NCI-H774 (cell line): ENCODE results near the gene NIPAL4.
"Not testable (repeated sequence)": the region's sequence is repeated elsewhere in the genome, so short reads cannot be mapped to it uniquely, and the experiment has no call there.

Source experiments
- DNase-seq: peaks from one replicate; lab custom pipeline; 2025; lab: John Stamatoyannopoulos, UW

NIPAL4 gene

DNA sequence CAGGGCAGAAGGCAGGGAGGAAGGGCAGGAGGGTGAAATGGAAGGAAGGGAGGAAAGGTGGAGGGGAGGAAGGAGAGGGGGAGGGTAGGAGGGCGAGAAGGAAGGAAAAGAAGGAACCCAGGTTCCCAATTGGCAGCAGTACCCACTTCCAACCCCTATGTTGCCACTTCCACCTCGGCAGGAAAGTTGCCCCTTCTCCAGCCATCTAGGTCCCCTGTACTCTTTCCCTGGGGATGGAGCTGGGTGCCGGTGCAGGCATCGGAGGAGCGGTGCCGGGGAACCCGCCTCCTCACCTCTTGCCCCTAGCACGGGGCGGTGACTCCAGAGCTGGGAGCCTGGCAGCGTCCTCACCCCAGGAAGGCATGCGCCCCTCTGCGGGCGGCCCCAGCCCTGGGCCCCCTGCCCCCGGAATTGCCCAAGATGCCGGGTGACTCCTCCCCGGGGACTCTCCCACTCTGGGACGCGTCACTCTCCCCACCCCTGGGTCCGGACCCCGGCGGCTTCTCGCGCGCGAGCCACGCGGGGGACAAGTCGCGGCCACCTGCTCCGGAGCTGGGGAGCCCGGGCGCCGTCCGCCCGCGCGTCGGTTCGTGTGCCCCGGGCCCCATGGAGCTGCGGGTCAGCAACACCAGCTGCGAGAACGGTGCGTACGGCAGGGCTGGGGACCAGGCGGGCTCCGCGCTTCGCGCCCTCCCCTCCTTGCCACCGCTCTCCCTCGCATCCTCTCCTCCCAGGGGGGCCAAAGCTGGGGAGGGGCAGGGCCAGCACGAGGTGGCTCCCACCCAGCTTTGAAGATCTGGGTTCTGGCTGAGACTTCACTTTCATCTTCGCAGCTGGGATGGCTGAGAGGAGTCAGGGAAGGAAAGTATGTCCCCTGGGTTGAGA lies at the start of gene NIPAL4:
NIPAL4 (plus strand) TSS at position 499 of the 885 bp plus-strand sequence; CDS start at position 607, 108 bp downstream.
- no peak for DNase-seq

DNA sequence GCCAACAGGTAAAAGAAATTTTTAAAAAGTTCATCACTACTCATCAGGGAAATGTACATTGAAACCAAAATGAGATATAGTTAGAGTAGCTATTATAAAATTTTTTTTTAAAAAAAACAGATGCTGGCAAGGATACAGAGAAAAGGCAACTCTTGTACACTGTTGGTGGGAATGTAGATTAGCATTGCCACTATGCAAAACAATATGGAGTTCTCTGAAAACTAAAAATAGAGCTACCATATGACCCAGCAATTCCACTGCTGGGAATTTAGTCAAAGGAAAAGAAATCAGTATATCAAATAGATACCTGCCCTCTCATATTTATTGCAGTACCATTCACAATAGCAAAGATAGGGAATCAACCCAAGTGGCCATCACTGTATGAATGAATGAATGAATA lies 44.2 kb upstream of the NIPAL4 start:
- no peak for DNase-seq

DNA sequence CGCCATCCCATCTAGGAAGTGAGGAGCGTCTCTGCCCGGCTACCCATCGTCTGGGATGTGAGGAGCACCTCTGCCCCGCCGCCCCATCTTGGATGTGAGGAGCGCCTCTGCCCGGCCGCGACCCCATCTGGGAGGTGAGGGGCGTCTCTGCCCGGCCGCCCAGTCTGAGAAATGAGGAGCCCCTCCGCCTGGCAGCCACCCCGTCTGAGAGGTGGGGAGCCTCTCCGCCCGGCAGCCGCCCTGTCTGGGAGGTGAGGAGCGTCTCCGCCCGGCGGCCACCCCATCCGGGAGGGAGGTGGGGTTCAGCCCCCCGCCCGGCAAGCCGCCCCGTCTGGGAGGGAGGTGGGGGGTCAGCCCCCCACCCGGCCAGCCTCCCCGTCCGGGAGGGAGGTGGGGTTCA lies 40.5 kb upstream of the NIPAL4 start:
- not testable (repeated sequence) for DNase-seq

DNA sequence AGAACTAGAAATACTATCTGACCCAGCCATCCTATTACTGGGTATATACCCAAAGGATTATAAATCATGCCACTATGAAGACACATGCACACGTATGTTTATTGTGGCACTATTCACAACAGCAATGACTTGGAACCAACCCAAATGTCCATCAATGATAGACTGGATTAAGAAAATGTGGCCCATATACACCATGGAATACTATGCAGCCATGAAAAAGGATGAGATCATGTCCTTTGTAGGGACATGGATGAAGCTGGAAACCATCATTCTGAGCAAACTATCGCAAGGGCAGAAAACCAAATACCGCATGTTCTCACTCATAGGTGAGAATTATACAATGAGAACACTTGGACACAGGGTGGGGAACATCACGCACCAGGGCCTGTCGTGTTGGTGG lies 30.1 kb upstream of the NIPAL4 start:
- not testable (repeated sequence) for DNase-seq

DNA sequence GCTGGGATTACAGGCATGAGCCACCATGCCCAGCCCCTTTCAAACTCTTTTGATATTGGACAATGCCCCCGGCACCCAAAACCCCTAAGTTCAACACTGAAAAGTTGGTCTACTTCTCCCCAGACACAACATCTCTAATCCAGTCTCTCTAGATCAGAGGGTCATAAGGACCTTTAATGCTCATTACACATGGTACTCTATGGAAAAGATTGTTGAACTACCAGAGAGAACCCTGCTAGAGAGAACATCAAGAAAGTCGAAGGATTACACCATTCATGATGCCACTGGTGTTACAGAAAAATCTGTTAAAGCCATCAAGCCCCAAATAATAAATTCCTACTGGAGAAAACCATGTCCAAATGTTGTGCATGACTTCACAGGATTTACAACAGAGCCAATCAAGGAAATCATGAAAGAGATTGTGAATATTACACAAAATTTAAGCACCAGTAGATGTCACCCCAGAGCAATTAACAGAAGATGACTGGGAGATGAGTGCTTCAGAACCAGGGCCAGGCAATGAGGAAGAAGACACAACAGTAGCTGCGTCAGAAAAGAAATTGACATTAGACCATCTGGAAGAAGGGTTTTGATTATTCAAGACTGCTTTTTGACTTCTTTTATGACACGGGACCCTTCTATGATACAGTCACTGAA lies 28.3 kb upstream of the NIPAL4 start:
- no peak for DNase-seq

DNA sequence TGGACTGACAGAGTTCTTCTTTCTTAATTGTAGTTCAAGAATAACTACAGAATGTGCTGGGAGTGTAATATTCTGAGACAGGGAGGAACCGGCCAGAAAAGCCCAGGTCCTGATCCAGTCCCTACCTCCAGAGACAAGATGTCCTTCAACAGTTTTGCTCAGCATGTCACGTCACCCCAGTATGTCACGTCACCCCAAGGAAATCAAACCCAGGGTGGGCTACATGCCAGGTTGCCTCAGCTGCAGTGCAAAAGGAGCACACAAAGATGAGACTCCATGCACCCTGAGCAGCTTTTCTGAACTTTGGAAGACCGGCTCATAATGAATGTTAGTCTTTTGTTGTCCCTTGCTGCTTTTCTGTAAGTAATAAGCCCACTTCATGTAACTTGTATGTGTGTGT lies 25.9 kb upstream of the NIPAL4 start:
- DNase-seq: no peak

DNA sequence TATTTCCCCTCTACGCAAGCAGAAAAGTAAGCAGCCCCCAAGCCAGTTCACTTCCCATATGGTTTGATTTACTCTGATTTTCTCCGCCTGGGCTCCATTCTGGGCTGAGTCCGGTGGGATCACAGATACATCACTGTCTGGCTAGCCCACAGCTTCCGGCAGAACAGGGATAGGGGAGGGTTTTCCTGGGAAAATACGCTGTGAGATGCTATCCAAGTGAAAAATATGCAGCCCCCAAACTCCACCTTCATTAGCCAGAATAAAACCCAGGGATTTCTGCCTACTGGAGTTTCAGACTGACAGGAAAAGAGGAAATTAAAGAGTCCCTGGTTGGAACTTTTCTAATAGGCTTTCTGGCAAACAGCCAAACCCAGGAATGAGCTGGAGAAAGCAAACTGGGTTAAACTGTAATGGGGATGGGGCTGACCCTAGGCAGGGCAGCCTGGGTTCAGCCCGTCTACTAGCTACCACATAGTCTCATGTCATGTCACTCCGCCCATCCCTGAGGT lies 16.9 kb upstream of the NIPAL4 start:
- no peak for DNase-seq

DNA sequence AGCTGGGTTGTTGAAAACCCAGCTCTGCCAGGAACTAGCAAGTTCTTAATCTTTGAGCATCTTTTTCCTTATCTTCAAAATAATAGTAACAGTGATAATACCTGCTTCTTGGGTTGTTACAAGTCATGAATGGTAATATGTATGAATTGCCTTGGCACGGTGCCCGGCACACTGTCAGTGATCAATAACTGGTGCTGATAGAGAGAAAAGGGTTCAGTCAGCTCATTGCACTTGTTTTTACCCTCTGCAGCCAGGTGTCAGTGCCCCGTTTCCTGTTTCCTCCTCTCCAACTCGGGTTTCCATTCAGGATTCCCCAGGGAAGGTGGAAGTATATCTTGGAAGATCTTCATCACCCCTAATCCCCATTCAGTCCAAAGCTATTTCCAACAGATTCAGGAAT lies 15.8 kb upstream of the NIPAL4 start:
- DNase-seq: no peak

DNA sequence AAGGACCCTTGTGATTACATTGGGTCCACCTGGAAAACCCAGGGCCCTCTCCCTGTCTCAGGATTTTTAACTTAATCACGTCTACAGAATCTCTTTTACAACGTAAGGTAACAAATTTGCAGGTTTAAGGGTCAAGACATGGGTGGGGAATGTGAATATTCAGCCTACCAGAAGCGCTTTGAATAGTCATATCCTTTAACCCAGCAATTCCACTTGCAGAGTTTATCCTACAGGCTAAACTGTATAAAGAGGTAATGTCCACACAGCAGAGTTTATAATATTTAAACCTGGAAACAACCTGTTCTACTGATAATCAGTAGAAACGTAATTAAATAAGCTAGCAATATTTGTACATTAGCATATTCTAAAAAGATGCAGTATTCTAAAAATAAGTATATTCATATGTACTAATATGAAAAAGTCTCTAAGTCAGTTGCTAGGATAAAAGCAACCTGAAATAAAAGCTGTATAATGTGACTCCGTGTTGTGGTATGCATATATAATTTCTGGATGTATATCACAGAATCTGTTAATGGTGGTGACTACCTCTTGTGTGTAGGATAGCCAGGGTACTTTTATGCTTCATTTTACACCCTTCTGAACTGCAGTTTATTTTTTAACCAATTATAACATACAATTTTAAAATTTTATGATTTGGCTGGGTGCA lies 14.1 kb upstream of the NIPAL4 start:
- DNase-seq: no peak

DNA sequence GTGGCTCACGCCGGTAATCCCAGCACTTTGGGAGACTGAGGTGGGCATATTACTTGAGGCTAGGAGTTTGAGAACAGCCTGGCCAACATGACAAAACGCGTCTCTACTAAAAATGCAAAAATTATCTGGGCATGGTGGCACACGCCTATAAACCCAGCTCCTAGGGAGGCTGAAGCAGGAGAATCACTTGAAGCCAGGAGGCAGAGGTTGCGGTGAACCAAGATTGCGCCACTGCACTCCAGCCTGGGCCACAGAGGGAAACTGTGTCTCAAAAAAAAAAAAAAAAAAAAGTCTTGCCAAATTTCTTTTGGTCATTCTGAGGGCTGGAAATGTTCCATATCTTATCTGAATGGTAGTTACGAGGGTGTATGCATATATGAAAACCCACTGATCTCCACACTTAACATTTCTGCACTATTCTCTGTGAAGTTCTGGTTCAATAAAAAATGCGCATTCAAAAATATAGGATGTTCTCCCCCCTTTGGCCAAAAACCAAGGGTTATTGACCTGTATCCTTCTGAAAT lies 13.5 kb upstream of the NIPAL4 start:
- DNase-seq: no peak

DNA sequence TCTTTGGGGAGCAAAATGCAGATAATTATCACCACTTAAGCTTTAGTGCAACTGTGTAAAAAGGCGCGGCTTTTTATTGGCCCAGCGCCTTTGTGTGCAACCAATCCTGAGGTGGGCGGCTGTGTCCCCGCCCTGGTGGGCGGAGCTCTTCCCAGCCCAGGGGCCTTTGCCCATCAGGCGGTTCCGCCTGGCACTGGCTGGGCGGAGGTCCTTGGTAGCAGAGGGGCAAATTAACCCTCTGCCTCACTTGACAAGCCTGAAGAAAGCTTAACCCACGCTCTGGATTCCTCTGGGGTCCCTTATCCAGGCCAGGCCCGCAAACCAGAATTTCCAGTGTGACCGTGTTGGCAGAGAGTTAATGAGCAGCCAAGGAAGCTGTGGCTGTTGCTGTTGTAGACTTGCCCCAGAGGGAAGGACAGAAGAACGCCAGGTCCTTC lies 12.8 kb upstream of the NIPAL4 start:
- no peak for DNase-seq

DNA sequence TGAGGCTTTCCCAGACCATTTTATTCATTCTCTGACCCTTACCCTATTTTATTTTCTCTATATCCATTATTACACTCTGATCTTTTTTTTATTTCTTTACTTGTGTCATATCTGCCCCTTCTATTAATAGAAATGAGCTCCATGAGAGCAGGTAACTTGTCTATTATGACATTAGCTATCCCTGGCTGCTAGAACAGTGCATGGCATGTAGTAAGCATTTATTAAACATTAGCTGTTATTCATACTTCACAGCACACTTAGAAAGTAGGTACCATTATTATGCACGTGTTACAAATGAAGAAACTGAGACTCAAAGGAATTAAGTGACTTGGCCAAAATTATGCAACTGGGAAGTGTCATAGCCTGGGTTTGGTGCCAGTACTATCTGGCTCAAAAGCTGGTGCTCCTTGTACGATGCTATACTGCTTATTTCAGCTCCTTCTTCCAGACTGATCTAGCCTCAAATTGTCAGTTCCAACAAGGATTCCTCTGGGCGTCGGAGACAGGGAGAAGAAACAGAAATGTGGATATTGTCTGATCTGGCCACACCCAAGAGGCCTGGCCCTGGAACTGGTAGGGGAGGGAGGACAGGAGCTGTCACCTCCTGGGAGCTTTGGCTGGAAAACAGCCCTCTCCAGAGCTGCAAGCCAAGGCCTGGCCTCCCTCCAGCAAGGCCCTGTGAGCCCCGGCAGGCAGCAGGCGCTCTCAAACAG lies 10.8 kb upstream of the NIPAL4 start:
- DNase-seq: no peak

DNA sequence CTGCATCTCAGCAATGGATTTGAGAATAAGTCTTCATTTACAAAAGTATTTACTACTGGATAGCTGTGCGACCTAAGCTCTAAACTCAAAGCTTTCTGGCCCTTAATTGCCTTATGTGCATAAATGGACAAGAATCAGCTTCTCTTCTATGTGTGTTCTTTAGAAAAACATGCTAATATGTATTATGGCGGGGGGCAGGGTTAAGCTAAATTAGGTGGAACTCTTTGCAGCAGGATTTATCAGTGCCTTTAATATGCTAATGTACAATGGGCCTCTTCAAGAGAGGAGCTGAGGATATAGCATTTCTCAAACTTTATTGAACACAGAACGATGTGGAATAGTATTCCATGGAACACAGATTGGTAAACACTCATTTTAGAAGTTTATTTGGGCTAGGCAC lies 10.0 kb upstream of the NIPAL4 start:
- DNase-seq: no peak

DNA sequence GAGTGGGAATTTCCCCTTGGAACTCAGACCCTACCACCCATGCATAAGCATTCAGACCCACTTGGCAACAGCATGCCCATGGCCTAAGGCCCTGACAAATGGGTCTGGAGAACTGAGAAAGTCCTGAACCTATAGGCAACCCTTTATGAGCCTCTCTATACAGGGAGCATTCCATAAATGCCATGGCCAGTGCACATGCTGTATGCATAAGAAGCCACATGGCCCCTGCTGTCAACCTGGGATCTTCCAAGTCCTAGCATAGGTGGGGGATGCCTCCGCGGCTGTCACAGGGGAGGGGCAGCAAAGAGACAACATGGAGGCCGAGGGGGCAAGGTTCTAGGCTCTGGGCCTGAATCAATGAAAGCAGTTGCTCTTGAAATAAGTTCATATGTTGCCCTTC lies 8.2 kb upstream of the NIPAL4 start:
- DNase-seq: no peak

DNA sequence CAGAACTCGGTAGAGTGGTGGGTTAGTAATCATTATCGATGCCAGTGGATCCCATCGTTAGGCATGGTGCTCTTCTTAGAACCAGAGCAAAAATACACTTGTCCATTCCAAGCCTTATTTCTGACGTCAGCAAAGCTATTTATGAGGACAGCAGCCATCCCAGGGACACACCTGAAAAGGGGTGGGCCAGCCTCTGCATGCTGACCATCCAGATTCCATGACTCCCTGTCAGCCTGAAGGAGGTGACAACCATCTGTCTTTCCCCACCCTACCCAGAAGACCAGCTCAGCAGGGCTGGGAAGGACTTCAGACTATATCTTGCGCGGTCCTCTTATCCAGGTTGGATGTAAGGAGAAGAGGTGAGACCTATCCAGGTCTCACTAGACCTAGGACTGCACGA lies 5.7 kb upstream of the NIPAL4 start:
- no peak for DNase-seq

DNA sequence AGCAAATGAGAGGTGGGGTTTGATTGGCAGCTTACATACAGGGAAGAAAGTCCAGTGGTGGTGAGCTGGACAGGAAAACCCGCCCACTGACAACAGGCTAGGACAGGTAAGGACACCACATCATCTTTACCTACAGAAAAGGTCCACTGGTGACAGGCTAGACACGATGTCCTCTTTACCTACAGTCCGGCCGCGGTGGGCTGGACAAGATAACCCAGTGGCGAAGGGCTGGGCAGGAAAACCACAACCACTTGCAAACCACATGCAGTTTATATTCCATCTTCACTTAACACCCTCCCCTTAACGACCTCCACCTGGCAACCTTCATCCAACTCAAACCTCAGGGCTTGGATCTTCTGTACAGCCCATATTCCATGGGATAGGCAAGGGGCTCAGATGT lies 5.0 kb upstream of the NIPAL4 start:
- no peak for DNase-seq

DNA sequence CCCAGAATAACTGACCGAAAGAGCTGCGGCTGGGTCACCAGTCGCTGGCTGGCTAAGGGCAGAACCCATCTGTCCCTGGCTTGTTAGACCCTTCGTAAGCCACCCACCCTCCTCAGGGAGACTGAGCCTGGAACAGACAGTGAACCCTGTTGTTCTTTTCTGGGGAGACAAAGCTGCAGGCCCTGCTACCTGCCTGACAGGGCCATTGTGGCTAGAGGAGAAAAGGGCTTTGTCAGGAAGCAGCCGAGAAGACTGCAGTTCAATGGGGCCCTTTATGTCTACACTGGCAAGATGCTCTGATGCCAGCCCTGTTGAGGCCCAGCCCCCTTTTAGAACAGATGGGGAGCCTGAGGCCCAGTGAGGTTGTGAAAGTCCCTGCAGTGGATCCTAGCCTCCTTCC lies 3.7 kb upstream of the NIPAL4 start:
- DNase-seq: no peak

DNA sequence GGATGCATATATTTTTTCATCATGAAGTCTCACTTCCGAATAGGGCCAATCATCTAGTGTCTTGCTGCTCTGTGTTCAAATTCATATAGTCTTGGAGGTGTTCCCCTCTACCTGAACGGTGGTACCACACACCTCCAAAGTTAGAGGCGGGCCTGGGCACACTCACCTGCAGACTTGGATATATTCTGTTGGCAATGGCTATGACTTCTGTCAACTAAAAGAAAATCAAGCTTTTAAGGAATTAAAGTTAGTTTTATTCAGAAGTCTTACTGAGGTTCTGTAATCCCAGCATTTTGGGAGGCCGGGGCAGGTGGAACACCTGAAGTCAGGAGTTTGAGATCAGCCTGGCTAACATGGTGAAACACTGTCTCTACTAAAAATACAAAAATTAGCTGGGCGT lies 2.6 kb upstream of the NIPAL4 start:
- DNase-seq: no peak

DNA sequence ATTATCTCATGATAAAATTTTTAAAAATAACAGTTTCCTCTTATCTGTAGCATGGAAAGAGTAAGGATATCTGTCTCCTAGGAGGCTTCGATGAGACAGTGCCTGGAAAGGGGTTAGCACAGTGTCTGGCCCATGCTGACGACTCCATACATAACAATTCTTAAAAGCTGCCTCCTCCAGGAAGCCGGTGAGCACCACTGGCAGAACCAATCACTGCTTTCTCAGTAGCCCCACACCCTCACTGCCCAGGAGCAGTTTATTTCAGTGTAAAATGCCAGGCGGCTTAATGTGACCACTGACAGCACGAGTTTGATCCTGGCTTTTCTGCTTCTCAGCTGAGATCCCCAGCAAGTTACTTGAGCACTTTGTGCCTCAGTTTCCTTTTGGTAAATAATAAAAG lies 1.2 kb upstream of the NIPAL4 start:
- no peak for DNase-seq

DNA sequence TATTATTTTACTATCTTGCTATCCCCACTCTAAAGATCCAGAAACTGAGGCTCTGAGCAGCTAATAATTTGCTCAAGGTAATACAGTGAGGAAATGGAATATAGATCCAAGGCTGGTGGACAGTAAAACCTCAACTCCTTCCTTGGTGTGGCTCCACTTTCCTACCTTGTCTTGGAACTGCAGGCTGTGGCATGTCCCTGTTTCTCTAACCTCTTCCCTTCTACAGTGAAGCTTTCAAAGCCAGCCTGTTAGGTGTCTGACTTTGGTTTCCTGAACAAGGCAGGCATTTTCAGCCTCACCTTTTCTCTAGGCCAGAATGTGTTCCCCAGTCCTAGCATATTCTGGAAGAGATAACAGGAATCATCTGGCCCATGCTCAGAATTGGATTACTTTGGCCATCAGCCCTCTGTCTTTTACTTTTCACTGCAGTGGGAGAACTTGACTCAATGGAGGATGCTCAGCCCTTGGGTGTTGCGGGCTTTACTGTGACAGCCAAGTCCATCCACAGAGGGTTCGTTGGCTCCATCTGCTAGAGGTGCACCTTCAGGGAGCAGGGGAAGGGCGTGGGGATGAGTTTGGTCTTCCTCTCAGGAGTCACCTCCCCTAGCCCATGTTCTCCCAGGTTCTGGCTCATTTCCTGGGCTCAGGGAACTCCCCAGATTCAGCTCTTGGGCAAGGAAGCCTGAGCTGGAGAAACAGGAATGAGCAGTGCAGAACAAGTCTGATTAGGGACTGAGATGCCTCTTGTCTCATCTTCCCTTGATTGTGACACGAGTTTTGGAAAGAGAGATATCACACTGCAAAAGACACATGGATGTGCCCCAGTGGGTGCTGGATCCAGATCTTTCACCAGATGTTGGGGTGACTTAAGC lies 1.1 kb downstream of the NIPAL4 start:
- no peak for DNase-seq

DNA sequence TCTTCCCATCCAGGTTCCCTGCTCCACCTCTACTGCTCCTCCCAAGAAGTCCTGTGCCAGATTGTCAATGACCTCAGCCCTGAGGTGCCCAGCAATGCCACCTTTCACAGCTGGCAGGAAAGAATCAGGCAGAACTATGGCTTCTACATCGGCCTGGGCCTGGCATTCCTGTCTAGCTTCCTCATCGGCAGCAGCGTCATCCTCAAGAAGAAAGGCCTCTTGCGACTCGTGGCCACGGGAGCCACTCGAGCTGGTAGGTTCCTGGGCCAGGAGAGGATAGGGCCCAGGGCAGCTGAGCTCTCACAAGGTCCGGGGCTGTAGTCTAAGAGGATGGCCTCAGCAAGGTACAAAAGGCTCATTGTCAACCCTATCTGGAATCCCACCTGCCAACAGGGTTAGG lies 3.1 kb downstream of the NIPAL4 start:
- DNase-seq: no peak
